Gastrocnemius medialis (tissue), 4 donors: Measurements from ENCODE around the gene SESN2. TPM values are rescaled to one million over a fixed set of nuclear protein-coding genes. Genes with fewer than 3 reads are reported as not detected.

ENCODE experiments used
- ATAC-seq, 2 donors: fragments of 150-250 bp; one replicate each; pipeline ENCODE4 v1.9.1; 2016
- DNase-seq, 2 donors: peaks; one replicate each; pipeline ENCODE4 v3.0.0-alpha.2; 2019
- H3K27ac ChIP-seq, 4 donors: fragments of 200-600 bp; sonication (generic); 1 replicate in 1 of 4; 2 replicates in 3 of 4; pipeline ENCODE4 v1.5.1; 2016 to 2018; ENCODE audit warnings: mild to moderate bottlenecking in 2 of 4, moderate library complexity in 1 of 4
- H3K27me3 ChIP-seq, 3 donors: fragments of 200-600 bp; sonication (generic) in 2 of 3; 1 replicate in 1 of 3; 2 replicates in 2 of 3; pipeline versions ENCODE4 v1.5.1 to v1.6.0; 2016 to 2019; ENCODE audit warnings: mild to moderate bottlenecking in 1 of 3, moderate library complexity in 1 of 3
- H3K36me3 ChIP-seq, 2 donors: fragments of 200-600 bp; sonication (generic) in 1 of 2; one replicate each; pipeline ENCODE4 v1.5.1; 2017 to 2018
- H3K4me1 ChIP-seq, 2 donors: fragments of 200-600 bp; sonication (generic) in 1 of 2; one replicate each; pipeline ENCODE4 v1.5.1; 2016 to 2017; ENCODE audit warnings: mild to moderate bottlenecking in 2 of 2
- H3K4me3 ChIP-seq, 4 donors: fragments of 200-600 bp; sonication (generic) in 3 of 4; 1 replicate in 1 of 4; 2 replicates in 3 of 4; pipeline ENCODE4 v1.5.1; 2016 to 2019; ENCODE audit warnings: mild to moderate bottlenecking in 2 of 4
- H3K9me3 ChIP-seq, 3 donors: fragments of 200-600 bp; sonication (generic) in 2 of 3; 1 replicate in 1 of 3; 2 replicates in 2 of 3; pipeline ENCODE4 v1.5.1; 2016 to 2019
- CTCF ChIP-seq, 5 experiments: fragments of 450-650 bp in 3 of 5; fragments of 200-600 bp in 2 of 5; sonication (generic) in 2 of 5; IDR thresholded peaks in 4 of 5; conservative IDR thresholded peaks in 1 of 5; 1 replicate in 4 of 5; 2 replicates in 1 of 5; pipeline ENCODE4 v1.5.1; 2016 to 2019; ENCODE audit warnings: antibody characterized with exemption in 5 of 5, mild to moderate bottlenecking in 3 of 5, moderate library complexity in 3 of 5
- POLR2A ChIP-seq, 2 donors: fragments of 450-650 bp; IDR thresholded peaks; one replicate each; pipeline ENCODE4 v1.6.1; 2017; ENCODE audit warnings: antibody characterized with exemption in 2 of 2, mild to moderate bottlenecking in 2 of 2, moderate library complexity in 2 of 2
- in situ Hi-C, 4 donors: fragments of 200-750 bp; cut with MboI; loops; one replicate each; pipeline versions ENCODE4 v1.15.0 to v1.8.0; 2017; ENCODE audit warnings: low sequenced_read_pairs in 4 of 4
- intact Hi-C: fragments of 100-400 bp; cut with DNase I; formaldehyde crosslinking; loops from one replicate; pipeline ENCODE4 v1.15.1; 2023; ENCODE audit warnings: low total_unique reads
- total RNA-seq, 4 donors: library from RNA; depleted of rRNA; stranded (reverse); fragments of >200 nt; gene quantifications; one replicate each; pipeline versions ENCODE4 v1.1.0 to v1.2.3, GENCODE V29; 2016

SESN2 gene
- total RNA-seq, 4 donors from 2014 or later, result 5.6 to 18.9 (median 12.4) TPM

DNA sequence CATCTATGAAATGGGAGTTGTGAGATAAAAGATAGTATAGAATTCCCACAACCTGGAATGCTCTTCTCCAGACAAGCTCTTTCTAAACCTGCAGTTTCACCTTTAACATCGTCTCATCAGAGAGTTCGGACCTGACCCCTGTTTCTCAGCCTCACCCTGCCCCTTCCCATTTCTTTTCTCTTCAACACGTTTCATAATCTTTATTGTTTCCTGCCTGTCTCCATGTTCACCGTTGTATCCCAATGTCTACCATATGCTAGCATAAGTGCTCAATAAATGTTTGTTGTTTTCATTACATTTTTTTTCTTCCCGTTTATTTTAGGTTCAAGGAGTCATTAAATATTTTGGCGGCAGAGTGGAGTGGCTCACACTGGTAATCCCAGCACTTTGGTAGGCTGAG, 32.4 kb downstream of the SESN2 start:
- no peak for DNase-seq
- Histone ChIP-seq H3K4me1 (peaks cover 0 to 2% of the 10 kb centered on the region in 2 donors), H3K4me3 (no peak overlapping the region), H3K27ac (no peak overlapping the region), H3K27me3 (no peaks in the 10 kb centered on the region), H3K9me3 (no peaks in the 10 kb centered on the region), H3K36me3 (no peaks in the 10 kb centered on the region)
- TF ChIP-seq POLR2A (IDR thresholded peaks at IDR 0.05), result no peak
- intact Hi-C loops, result no loop called here
- in situ Hi-C loops, result no loop called here
- ATAC-seq, result no peak

DNA sequence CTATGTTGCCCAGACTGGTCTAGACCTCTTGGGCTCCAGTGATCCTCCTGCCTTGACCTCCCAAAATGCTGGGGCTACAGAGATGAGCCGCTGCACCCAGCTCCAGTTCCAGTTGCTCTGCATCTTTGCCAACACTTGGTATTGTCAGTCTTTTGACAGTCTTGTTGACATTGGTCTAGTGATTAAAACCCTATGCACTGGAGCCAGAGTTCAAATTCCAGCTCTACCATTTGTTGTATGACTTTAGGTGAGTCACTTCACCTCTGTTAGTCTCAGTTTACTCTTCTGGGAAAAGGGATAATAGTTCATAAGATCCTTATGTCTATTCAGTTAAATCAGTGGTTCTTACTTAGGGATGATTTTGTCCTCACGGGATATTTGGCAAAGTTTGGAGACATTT, 36.6 kb downstream of the SESN2 start:
- Histone ChIP-seq H3K36me3 (no peaks in the 10 kb centered on the region), H3K27me3 (no peaks in the 10 kb centered on the region), H3K4me1 (peaks cover 0 to 3% of the 10 kb centered on the region in 2 donors), H3K27ac (no peak overlapping the region), H3K4me3 (no peak overlapping the region), H3K9me3 (no peaks in the 10 kb centered on the region)
- ATAC-seq (no peak), DNase-seq (no peak)
- intact Hi-C loops (no loop called here), in situ Hi-C loops (no loop called here)
- TF ChIP-seq CTCF (IDR thresholded peaks at IDR 0.05 in 4 of 5, conservative IDR thresholded peaks at IDR 0.05 in 1 of 5), result no peak
- no peak for TF ChIP-seq POLR2A (IDR thresholded peaks at IDR 0.05)

- Histone ChIP-seq H3K4me3 (no peak overlapping the region), H3K4me1 (peaks cover 0 to 3% of the 10 kb centered on the region in 2 donors), H3K36me3 (no peaks in the 10 kb centered on the region), H3K9me3 (no peaks in the 10 kb centered on the region), H3K27ac (no peak overlapping the region), H3K27me3 (no peaks in the 10 kb centered on the region)
- DNase-seq (no peak), ATAC-seq (no peak)
- intact Hi-C loops (no loop called here), in situ Hi-C loops (no loop called here)
- no peak for TF ChIP-seq POLR2A (IDR thresholded peaks at IDR 0.05)
- no peak for TF ChIP-seq CTCF (IDR thresholded peaks at IDR 0.05 in 4 of 5, conservative IDR thresholded peaks at IDR 0.05 in 1 of 5)
Observed at GRCh38 chr1:28296401-28297261, 37.3 kb downstream of the SESN2 start.

DNA sequence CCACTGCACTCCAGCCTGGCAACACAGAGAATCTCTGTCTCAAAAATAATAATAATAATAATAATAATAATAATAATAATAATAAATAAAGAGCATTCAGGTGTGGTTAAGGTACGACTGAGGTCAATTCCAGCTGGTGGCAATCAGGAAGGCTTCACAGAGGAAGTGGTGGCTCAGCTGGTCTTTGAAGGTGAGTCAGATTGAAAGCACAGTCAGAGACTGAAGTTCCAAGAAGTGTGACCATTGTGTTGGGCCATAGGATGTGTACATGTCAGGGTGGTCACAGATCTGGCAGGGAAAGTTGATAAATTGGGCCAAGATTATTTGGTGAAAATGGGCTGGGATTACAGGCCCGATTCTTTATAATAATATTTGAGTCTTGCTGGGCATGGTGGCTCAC, 38.5 kb downstream of the SESN2 start:
- no peak for ATAC-seq
- Histone ChIP-seq H3K9me3 (no peaks in the 10 kb centered on the region), H3K27me3 (no peaks in the 10 kb centered on the region), H3K4me1 (peaks cover 0 to 3% of the 10 kb centered on the region in 2 donors), H3K4me3 (no peak overlapping the region), H3K36me3 (no peaks in the 10 kb centered on the region), H3K27ac (no peak overlapping the region)
- in situ Hi-C loops (no loop called here), intact Hi-C loops (no loop called here)
- DNase-seq, result no peak
- TF ChIP-seq CTCF (IDR thresholded peaks at IDR 0.05 in 4 of 5, conservative IDR thresholded peaks at IDR 0.05 in 1 of 5), result no peak
- TF ChIP-seq POLR2A (IDR thresholded peaks at IDR 0.05), result no peak

DNA sequence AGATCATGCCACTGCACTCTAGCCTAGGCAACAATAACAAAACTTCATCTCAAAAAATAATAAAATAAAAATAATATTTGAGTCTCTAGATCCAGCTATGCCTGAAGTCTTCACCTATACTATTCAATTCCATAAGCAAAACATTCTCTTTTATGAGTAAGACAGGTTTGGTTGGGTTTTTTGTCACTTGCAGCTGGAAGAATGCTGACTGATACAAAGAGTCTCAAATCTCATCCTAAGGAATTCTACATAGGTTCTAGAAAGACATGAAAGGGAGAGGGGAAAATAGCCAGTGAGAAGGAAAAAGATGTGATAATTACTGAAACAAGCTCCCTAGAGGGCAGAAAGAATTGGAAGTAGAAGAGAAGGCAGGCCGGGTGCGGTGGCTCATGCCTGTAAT, 39.1 kb downstream of the SESN2 start:
- no peak for TF ChIP-seq CTCF (IDR thresholded peaks at IDR 0.05 in 4 of 5, conservative IDR thresholded peaks at IDR 0.05 in 1 of 5)
- TF ChIP-seq POLR2A (IDR thresholded peaks at IDR 0.05), result no peak

More for the DNA sequence above, 39.1 kb downstream of the SESN2 start:
- ATAC-seq, result no peak
- no peaks in the 10 kb centered on the region for H3K36me3 ChIP-seq
- H3K27ac ChIP-seq, result no peak overlapping the region
- H3K27me3 ChIP-seq, result no peaks in the 10 kb centered on the region
- no peaks in the 10 kb centered on the region for H3K9me3 ChIP-seq
- in situ Hi-C loops, result no loop called here
- H3K4me1 ChIP-seq, result peaks cover 0 to 3% of the 10 kb centered on the region in 2 donors
- no peak for DNase-seq
- no peak overlapping the region for H3K4me3 ChIP-seq
- intact Hi-C loops, result no loop called here
